ENCODE data around the gene UBIAD1. TPM values are rescaled to one million over a fixed set of nuclear protein-coding genes. Genes with fewer than 3 reads are reported as not detected.

The UBIAD1 gene
- total and polyA plus RNA-seq, 2 experiments from 2014 or later: 13.7 to 31.6 TPM

GRCh38 chr1:11252538-11252937 lies 20.5 kb upstream of the UBIAD1 start (continued):
- TF ChIP-seq ZNF462 (CRISPR knock-in tag; IDR thresholded peaks at IDR 0.05) (no peak), NANOG (IDR thresholded peaks at IDR 0.05; ENCODE audit: borderline replicate concordance) (no peak), JUNB (IDR thresholded peaks at IDR 0.05; ENCODE audit: unreplicated experiment) (no peak)

GRCh38 chr1:11253226-11253625 lies 19.8 kb upstream of the UBIAD1 start:
- no peaks in the 10 kb centered on the region for H3K4me1 Mint-ChIP-seq
- Histone ChIP-seq H3K27me3 (ENCODE audit: insufficient read depth) (no peaks in the 10 kb centered on the region), H3K9me2 (ENCODE audit: insufficient read depth) (no peaks in the 10 kb centered on the region), H3K36me3 (ENCODE audit: insufficient read depth) (peaks cover 59% of the 10 kb centered on the region), H3K79me2 (replicated peaks; ENCODE audit: insufficient read depth) (no peaks in the 10 kb centered on the region), H2AFZ (no peak overlapping the region), H3K27ac (ENCODE audit: low read depth) (no peak overlapping the region), H3K4me3 (no peak overlapping the region), H3K4me1 (ENCODE audit: insufficient read depth) (no peaks in the 10 kb centered on the region), H3K4me2 (no peak overlapping the region), H3F3A (replicated peaks; ENCODE audit: low read depth) (no peaks in the 10 kb centered on the region), H4K20me1 (replicated peaks; ENCODE audit: insufficient read depth) (peaks cover 14% of the 10 kb centered on the region; the same call in 1 of the 2 replicates)
- peaks cover 78% of the 10 kb centered on the region for H3K36me3 Mint-ChIP-seq (ENCODE audit: low read depth)
- H3K9me3 Mint-ChIP-seq: peaks cover 4% of the 10 kb centered on the region; the same call in 2 of the 3 replicates
- ATAC-seq (no peak), DNase-seq (ENCODE audit: low spot score) (no peak)
- no peak overlapping the region for H3K4me3 Mint-ChIP-seq
- peaks cover 2% of the 10 kb centered on the region for H3K27me3 Mint-ChIP-seq (ENCODE audit: insufficient read depth, low read depth, poor library complexity)
- no peak overlapping the region for H3K27ac Mint-ChIP-seq
- TF ChIP-seq NANOG (IDR thresholded peaks at IDR 0.05; ENCODE audit: borderline replicate concordance) (no peak), CTCF (conservative IDR thresholded peaks at IDR 0.05; ENCODE audit: low read depth in 2 of 2) (no peak), REST (IDR thresholded peaks at IDR 0.05; ENCODE audit: unreplicated experiment) (no peak), EZH2phosphoT487 (IDR thresholded peaks at IDR 0.05; ENCODE audit: unreplicated experiment) (no peak), JUNB (IDR thresholded peaks at IDR 0.05; ENCODE audit: unreplicated experiment) (no peak), CREB1 (CRISPR knock-in tag; IDR thresholded peaks at IDR 0.05; ENCODE audit: low read depth) (no peak)
